HL-60 (cell line): ENCODE data around the gene ERGIC3.
"Not testable (repeated sequence)": the region's sequence is repeated elsewhere in the genome, so short reads cannot be mapped to it uniquely, and the experiment has no call there.

Source experiments
- DNase-seq, 2 experiments: peaks; one replicate each; pipeline ENCODE4 v3.0.0-alpha.2; 2010 to 2020; ENCODE audit warnings: low read depth in 1 of 2, low spot score in 1 of 2
- H3K27ac ChIP-seq: fragments of 250-450 bp; sonication (Bioruptor Pico); replicated peaks from 2 replicates; pipeline ENCODE4 v1.5.1; 2020; ENCODE audit warnings: mild to moderate bottlenecking, moderate library complexity
- H3K27me3 ChIP-seq: fragments of 250-450 bp; sonication (Bioruptor Pico); 2 replicates; pipeline ENCODE4 v1.5.1; 2021; ENCODE audit warnings: mild to moderate bottlenecking, moderate library complexity; ENCODE audit not compliant: insufficient read depth, poor library complexity, severe bottlenecking
- H3K4me3 ChIP-seq: replicated peaks from 2 replicates; pipeline ENCODE4 v1.5.1; 2011; ENCODE audit warnings: mild to moderate bottlenecking, control low read depth, low read length; ENCODE audit not compliant: insufficient read depth
- GABPA ChIP-seq: IDR thresholded peaks from 2 replicates; pipeline ENCODE4 v1.6.1; 2012; ENCODE audit warnings: low read depth
- POLR2AphosphoS5 ChIP-seq: IDR thresholded peaks from 2 replicates; pipeline ENCODE4 v1.6.1; 2012; ENCODE audit warnings: low read depth
- REST ChIP-seq: IDR thresholded peaks from 2 replicates; pipeline ENCODE4 v1.6.1; 2012; ENCODE audit warnings: low read depth; ENCODE audit not compliant: insufficient replicate concordance
- SPI1 ChIP-seq: IDR thresholded peaks from 2 replicates; pipeline ENCODE4 v1.6.1; 2012; ENCODE audit warnings: low read depth, mild to moderate bottlenecking, borderline replicate concordance
- TF ChIP-seq, protein P1 (sequence below): IDR thresholded peaks from one replicate; pipeline ENCODE4 v1.5.1; 2011; ENCODE audit warnings: low read length, control low read depth, inconsistent platforms; ENCODE audit not compliant: insufficient read depth

Gene ERGIC3

GRCh38 chr20:35515949-35516645 is 25.8 kb upstream of the ERGIC3 start:
- TF ChIP-seq SPI1 (no peak), REST (no peak), POLR2AphosphoS5 (no peak), GABPA (no peak)
- TF ChIP-seq, protein P1, sequence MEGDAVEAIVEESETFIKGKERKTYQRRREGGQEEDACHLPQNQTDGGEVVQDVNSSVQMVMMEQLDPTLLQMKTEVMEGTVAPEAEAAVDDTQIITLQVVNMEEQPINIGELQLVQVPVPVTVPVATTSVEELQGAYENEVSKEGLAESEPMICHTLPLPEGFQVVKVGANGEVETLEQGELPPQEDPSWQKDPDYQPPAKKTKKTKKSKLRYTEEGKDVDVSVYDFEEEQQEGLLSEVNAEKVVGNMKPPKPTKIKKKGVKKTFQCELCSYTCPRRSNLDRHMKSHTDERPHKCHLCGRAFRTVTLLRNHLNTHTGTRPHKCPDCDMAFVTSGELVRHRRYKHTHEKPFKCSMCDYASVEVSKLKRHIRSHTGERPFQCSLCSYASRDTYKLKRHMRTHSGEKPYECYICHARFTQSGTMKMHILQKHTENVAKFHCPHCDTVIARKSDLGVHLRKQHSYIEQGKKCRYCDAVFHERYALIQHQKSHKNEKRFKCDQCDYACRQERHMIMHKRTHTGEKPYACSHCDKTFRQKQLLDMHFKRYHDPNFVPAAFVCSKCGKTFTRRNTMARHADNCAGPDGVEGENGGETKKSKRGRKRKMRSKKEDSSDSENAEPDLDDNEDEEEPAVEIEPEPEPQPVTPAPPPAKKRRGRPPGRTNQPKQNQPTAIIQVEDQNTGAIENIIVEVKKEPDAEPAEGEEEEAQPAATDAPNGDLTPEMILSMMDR: no peak
- DNase-seq: no peak
- H3K4me3 ChIP-seq: no peak overlapping the region
- no peaks in the 10 kb centered on the region for H3K27me3 ChIP-seq
- no peak overlapping the region for H3K27ac ChIP-seq

GRCh38 chr20:35517125-35517524 is 24.8 kb upstream of the ERGIC3 start:
- Histone ChIP-seq H3K27me3 (no peaks in the 10 kb centered on the region), H3K27ac (no peak overlapping the region), H3K4me3 (no peak overlapping the region)
- DNase-seq: no peak
- TF ChIP-seq POLR2AphosphoS5 (no peak), SPI1 (no peak), GABPA (no peak), REST (no peak)
- TF ChIP-seq, protein P1: no peak

DNA sequence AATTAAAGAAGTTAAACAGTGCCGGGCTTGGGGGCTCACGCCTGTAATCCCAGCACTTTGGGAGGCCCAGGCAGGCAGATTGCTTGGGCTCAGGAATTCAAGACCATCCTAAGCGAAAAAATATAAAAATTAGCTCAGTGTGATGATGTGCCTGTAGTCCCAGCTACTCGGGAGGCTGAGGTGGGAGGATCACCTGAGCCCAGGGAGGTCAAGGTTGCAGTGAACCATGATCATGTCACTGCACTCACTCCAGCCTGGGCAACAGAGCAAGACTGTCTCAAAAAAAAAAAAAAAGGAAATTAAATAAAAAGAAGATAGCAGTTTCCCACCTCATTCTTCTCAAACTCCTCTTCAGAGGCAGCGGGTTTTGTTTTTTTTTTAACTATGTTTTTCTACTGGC is 24.1 kb upstream of the ERGIC3 start:
- DNase-seq, H3K4me3 ChIP-seq, H3K27me3 ChIP-seq, H3K27ac ChIP-seq: not testable (repeated sequence)

- DNase-seq: no peak
- no peaks in the 10 kb centered on the region for H3K27me3 ChIP-seq
- no peak overlapping the region for H3K27ac ChIP-seq
- no peak overlapping the region for H3K4me3 ChIP-seq
- TF ChIP-seq REST: no peak
- TF ChIP-seq SPI1: no peak
- TF ChIP-seq, protein P1: no peak
- no peak for TF ChIP-seq POLR2AphosphoS5
- no peak for TF ChIP-seq GABPA
Measured at GRCh38 chr20:35518955-35519354, 22.9 kb upstream of the ERGIC3 start.
